GM12878 (cell line): ENCODE results near the gene PPP2R1B. TPM values are rescaled to one million over a fixed set of nuclear protein-coding genes. Genes with fewer than 3 reads are reported as not detected.

ENCODE experiments used
- ATAC-seq: fragments of 200-7000 bp; cut with Tn5 transposase; 3 replicates; pipeline ENCODE4 v1.9.1; 2020; ENCODE audit warnings: mild to moderate bottlenecking, moderate library complexity
- BruUV-seq: library from RNA; stranded (reverse); fragments of 400-500 nt; replicated peaks from 2 replicates; lab custom pipeline; 2021; lab: Mats Ljungman, UMichigan
- CTCF ChIA-PET: fragments of 300-600 bp; sonication (Branson Sonifier 250); formaldehyde crosslinking; extraction: SDS; loops from one replicate; lab custom pipeline; 2021; ENCODE audit warnings: inconsistent platforms; lab: Yijun Ruan, JAX
- POLR2A ChIA-PET: fragments of 350-600 bp; formaldehyde crosslinking; extraction: SDS; loops from one replicate; lab custom pipeline; 2021; ENCODE audit warnings: inconsistent platforms; lab: Charles Lee
- RAD21 ChIA-PET: fragments of 300-600 bp; sonication (Branson Sonifier 250); formaldehyde crosslinking; loops from one replicate; lab custom pipeline; 2023; ENCODE audit warnings: antibody characterized with exemption; ENCODE audit not compliant: unreplicated experiment; lab: Charles Lee
- SMC1A ChIA-PET: fragments of 300-600 bp; sonication (Branson Sonifier 250); formaldehyde crosslinking; loops from one replicate; lab custom pipeline; 2023; ENCODE audit not compliant: unreplicated experiment, uncharacterized antibody; lab: Charles Lee
- DNase-seq: peaks from one replicate; pipeline ENCODE4 v3.0.0-alpha.2; 2011; ENCODE audit warnings: low read depth, low spot score
- FAIRE-seq: peaks from 3 replicates; lab custom pipeline; 2011; peaks lifted over from hg19 to GRCh38; lab: Jason Lieb, UNC
- H2AFZ ChIP-seq: 2 replicates; pipeline ENCODE4 v1.6.0; 2011; ENCODE audit warnings: low read depth, low read length, control low read depth; ENCODE audit not compliant: control insufficient read depth
- H3K27ac ChIP-seq: 2 replicates; pipeline ENCODE4 v1.5.1; 2011; ENCODE audit warnings: control low read depth; ENCODE audit not compliant: control insufficient read depth, insufficient read depth
- H3K27me3 ChIP-seq, 2 experiments: replicated peaks in 1 of 2; 2 replicates each; pipeline versions ENCODE4 v1.6.0 to v1.6.1; 2011; ENCODE audit warnings: low read length in 1 of 2; ENCODE audit not compliant: control insufficient read depth in 2 of 2, insufficient read depth in 2 of 2
- H3K36me3 ChIP-seq, 2 experiments: 2 replicates each; pipeline ENCODE4 v1.5.1; 2011; ENCODE audit warnings: low read length in 1 of 2; ENCODE audit not compliant: control insufficient read depth in 2 of 2, insufficient read depth in 2 of 2
- H3K4me1 ChIP-seq: 2 replicates; pipeline ENCODE4 v1.6.1; 2011; ENCODE audit warnings: mild to moderate bottlenecking, low read length, moderate library complexity, mixed read lengths; ENCODE audit not compliant: control insufficient read depth, insufficient read depth
- H3K4me2 ChIP-seq: 2 replicates; pipeline ENCODE4 v1.6.0; 2011; ENCODE audit warnings: control low read depth; ENCODE audit not compliant: control insufficient read depth, insufficient read depth
- H3K4me3 ChIP-seq: fragments of 200-600 bp; sonication (generic); 2 replicates; pipeline ENCODE4 v1.5.1; 2016
- H3K79me2 ChIP-seq: 2 replicates; pipeline ENCODE4 v1.6.0; 2011; ENCODE audit warnings: low read length; ENCODE audit not compliant: control insufficient read depth, insufficient read depth
- H3K9ac ChIP-seq: 2 replicates; pipeline ENCODE4 v1.8.0; 2011; ENCODE audit warnings: low read length, control low read depth, mixed read lengths; ENCODE audit not compliant: control insufficient read depth, insufficient read depth
- H3K9me3 ChIP-seq: replicated peaks from 3 replicates; pipeline ENCODE4 v1.5.1; 2011; ENCODE audit warnings: mild to moderate bottlenecking, low read length; ENCODE audit not compliant: control insufficient read depth, insufficient read depth
- H4K20me1 ChIP-seq: 2 replicates; pipeline ENCODE4 v1.6.0; 2011; ENCODE audit not compliant: control insufficient read depth, insufficient read depth
- BACH1 ChIP-seq: fragments of 450-650 bp; IDR thresholded peaks from 2 replicates; pipeline ENCODE4 v1.6.1; 2017; ENCODE audit warnings: mild to moderate bottlenecking, borderline replicate concordance
- CREM ChIP-seq: IDR thresholded peaks from 2 replicates; pipeline ENCODE4 v1.6.1; 2014; ENCODE audit warnings: antibody characterized with exemption, low read depth
- HDAC2 ChIP-seq: fragments of 200-600 bp; sonication (generic); IDR thresholded peaks from 2 replicates; pipeline ENCODE4 v1.6.1; 2017
- HSF1 ChIP-seq: fragments of 150-350 bp; IDR thresholded peaks from 2 replicates; pipeline ENCODE4 v1.6.1; 2014; ENCODE audit warnings: mild to moderate bottlenecking, low read depth, low read length
- KDM1A ChIP-seq: fragments of 200-600 bp; sonication (generic); IDR thresholded peaks from 2 replicates; pipeline ENCODE4 v1.6.1; 2016; ENCODE audit warnings: borderline replicate concordance
- NRF1 ChIP-seq: conservative IDR thresholded peaks from 2 replicates; pipeline ENCODE4 v1.6.1; 2011; ENCODE audit warnings: mild to moderate bottlenecking, low read depth, low read length, improper control_type of control experiment
- RFX5 ChIP-seq: IDR thresholded peaks from 2 replicates; pipeline ENCODE4 v1.6.1; 2011; ENCODE audit warnings: low read depth, low read length, improper control_type of control experiment
- SUPT20H ChIP-seq: IDR thresholded peaks from 2 replicates; pipeline ENCODE4 v1.6.1; 2011; ENCODE audit warnings: low read depth, mild to moderate bottlenecking, low read length, moderate library complexity, borderline replicate concordance; ENCODE audit not compliant: control insufficient read depth
- WGBS: methylation state at CpG from one replicate; pipeline ENCODE4 v1.1.6; 2016; ENCODE audit warnings: low lambda C conversion rate; ENCODE audit not compliant: insufficient replicate concordance, insufficient coverage; ENCODE audit errors: missing lambda C conversion rate; 5-methylcytosine and 5-hydroxymethylcytosine counted together
- in situ Hi-C: fragments of 300-500 bp; cut with MboI; formaldehyde crosslinking; loops from 9 replicates; pipeline ENCODE4 v1.14.3; 2018; ENCODE audit warnings: mixed read lengths
- intact Hi-C: fragments of 100-400 bp; cut with micrococcal nuclease; formaldehyde crosslinking; loops from one replicate; pipeline ENCODE4 v1.14.2; 2022; ENCODE audit not compliant: unreplicated experiment
- polyA plus RNA-seq, 11 experiments: library from polyadenylated mRNA; depleted of rRNA in 4 of 11; unstranded in 6 of 11; stranded (reverse) in 5 of 11; fragments of >200 nt; fragmentation: Nextera tagmentation in 4 of 11; fragmentation: Illumina TruSeq in 1 of 11; extraction: Ambion mirVana in 4 of 11; extraction: Trizol in 1 of 11; gene quantifications; 1 replicate in 1 of 11; 2 replicates in 10 of 11; pipeline versions ENCODE4 v1.2.1 to v1.2.3, GENCODE V29; 2011 to 2016; ENCODE audit warnings: inconsistent platforms in 2 of 11, missing spikeins in 2 of 11, low read depth in 1 of 11
- total RNA-seq, 4 experiments: library from RNA; depleted of rRNA in 3 of 4; stranded (reverse); fragments of >200 nt in 3 of 4; fragmentation: Illumina TruSeq in 1 of 4; extraction: Trizol in 1 of 4; gene quantifications; 2 replicates each; pipeline versions ENCODE4 v1.2.1 to v1.2.3, GENCODE V29; 2013 to 2021

Gene PPP2R1B
- total and polyA plus RNA-seq, 10 of the 15 experiments (the other 5 are each of a cell fraction or from before 2014, with no cell fraction given), result 26.6 to 68.2 (median 35.7) TPM

GRCh38 chr11:111761036-111761435 lies 5.2 kb downstream of the PPP2R1B start:
- RAD21 ChIA-PET, result interaction anchor here (1.1 to 7.6 kb wide), 2 partner anchors 15 to 17 kb away, joined by 3 to 136 read pairs; no protein-coding TSS in a partner anchor
- FAIRE-seq, result no peak
- 100% methylated on average over 4 of the region's 4 CpGs for WGBS

More at GRCh38 chr11:111761036-111761435, 5.2 kb downstream of the PPP2R1B start:
- intact Hi-C loops, result no loop called here
- no peak overlapping the region for H3K4me2 ChIP-seq
- H3K4me3 ChIP-seq, result no peak overlapping the region
- H3K9ac ChIP-seq, result no peak overlapping the region
- TF ChIP-seq HDAC2 (no peak), KDM1A (no peak), RFX5 (no peak), HSF1 (no peak), CREM (no peak), NRF1 (no peak), BACH1 (no peak), SUPT20H (no peak)
- TF ChIP-seq, all 136 proteins: peak for 0
- BruUV-seq, result no TSS peak
- Histone ChIP-seq H3K9me3 (no peaks in the 10 kb centered on the region), H3K36me3 (peaks cover 3 to 23% of the 10 kb centered on the region in 2 experiments), H3K4me1 (no peaks in the 10 kb centered on the region), H2AFZ (no peak overlapping the region), H3K27me3 (no peaks in the 10 kb centered on the region), H3K27ac (no peak overlapping the region), H3K79me2 (peaks cover 21% of the 10 kb centered on the region), H4K20me1 (no peaks in the 10 kb centered on the region)
- DNase-seq (no peak), ATAC-seq (no peak)
- SMC1A ChIA-PET, result interaction anchor here (0.6 to 7.2 kb wide), 6 partner anchors 14 to 64 kb away, joined by 3 to 69 read pairs (median 4); no protein-coding TSS in a partner anchor
- in situ Hi-C loops, result no loop called here
- CTCF ChIA-PET, result interaction anchor here (1.2 to 13.4 kb wide), 4 partner anchors 16 to 174 kb away, joined by 3 to 174 read pairs (median 87); partner anchors contain the start of genes ALG9 and SIK2
- POLR2A ChIA-PET, result no interaction called here
